Transverse colon (tissue), 3 donors: ENCODE results near the gene TTLL4.

Experiments
- EP300 ChIP-seq: sonication (generic); formaldehyde crosslinking; IDR thresholded peaks from one replicate; pipeline ENCODE4 v1.6.1; 2017; ENCODE audit warnings: antibody characterized with exemption, low read depth
- POLR2A ChIP-seq: fragments of 450-650 bp; IDR thresholded peaks from one replicate; pipeline ENCODE4 v1.6.1; 2016; ENCODE audit warnings: antibody characterized with exemption, mild to moderate bottlenecking, moderate library complexity
- TF ChIP-seq, protein P1 (sequence below), 5 experiments: fragments of 200-600 bp in 3 of 5; fragments of 450-650 bp in 2 of 5; sonication (generic) in 3 of 5; IDR thresholded peaks; 1 replicate in 2 of 5; 2 replicates in 3 of 5; pipeline ENCODE4 v1.5.1; 2016 to 2017; ENCODE audit warnings: antibody characterized with exemption in 5 of 5, inconsistent platforms in 3 of 5, mild to moderate bottlenecking in 2 of 5, moderate library complexity in 1 of 5

DNA sequence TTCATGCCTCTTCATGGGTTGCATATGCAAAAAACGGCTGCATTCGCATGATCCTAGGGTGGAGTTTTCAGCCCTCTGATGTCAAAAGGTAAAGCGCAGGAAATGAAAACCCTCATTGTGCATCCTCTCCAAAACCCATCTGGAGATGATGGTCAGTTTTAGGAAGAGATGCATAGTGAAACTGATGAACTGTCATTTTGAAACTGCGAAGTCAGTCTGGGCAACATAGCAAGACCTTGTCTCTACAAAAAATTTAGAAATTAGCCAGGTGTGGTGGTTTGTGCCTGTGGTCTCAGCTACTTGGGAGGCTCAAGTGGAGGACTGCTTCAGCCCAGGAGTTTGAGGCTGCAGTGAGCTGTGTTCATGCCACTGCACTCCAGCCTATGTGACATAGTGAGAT is 2.5 kb upstream of the TTLL4 start:
- TF ChIP-seq POLR2A (no peak), EP300 (no peak)
- TF ChIP-seq, protein P1, sequence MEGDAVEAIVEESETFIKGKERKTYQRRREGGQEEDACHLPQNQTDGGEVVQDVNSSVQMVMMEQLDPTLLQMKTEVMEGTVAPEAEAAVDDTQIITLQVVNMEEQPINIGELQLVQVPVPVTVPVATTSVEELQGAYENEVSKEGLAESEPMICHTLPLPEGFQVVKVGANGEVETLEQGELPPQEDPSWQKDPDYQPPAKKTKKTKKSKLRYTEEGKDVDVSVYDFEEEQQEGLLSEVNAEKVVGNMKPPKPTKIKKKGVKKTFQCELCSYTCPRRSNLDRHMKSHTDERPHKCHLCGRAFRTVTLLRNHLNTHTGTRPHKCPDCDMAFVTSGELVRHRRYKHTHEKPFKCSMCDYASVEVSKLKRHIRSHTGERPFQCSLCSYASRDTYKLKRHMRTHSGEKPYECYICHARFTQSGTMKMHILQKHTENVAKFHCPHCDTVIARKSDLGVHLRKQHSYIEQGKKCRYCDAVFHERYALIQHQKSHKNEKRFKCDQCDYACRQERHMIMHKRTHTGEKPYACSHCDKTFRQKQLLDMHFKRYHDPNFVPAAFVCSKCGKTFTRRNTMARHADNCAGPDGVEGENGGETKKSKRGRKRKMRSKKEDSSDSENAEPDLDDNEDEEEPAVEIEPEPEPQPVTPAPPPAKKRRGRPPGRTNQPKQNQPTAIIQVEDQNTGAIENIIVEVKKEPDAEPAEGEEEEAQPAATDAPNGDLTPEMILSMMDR (IDR thresholded peaks at IDR 0.05), result no peak
